Measurements from ENCODE around the gene UGDH.
A peak's percentile ranks its signal among the peaks of the same experiment; 100 is the strongest.
"Not testable (repeated sequence)": the region's sequence is repeated elsewhere in the genome, so short reads cannot be mapped to it uniquely, and the experiment has no call there.

Gene UGDH

DNA sequence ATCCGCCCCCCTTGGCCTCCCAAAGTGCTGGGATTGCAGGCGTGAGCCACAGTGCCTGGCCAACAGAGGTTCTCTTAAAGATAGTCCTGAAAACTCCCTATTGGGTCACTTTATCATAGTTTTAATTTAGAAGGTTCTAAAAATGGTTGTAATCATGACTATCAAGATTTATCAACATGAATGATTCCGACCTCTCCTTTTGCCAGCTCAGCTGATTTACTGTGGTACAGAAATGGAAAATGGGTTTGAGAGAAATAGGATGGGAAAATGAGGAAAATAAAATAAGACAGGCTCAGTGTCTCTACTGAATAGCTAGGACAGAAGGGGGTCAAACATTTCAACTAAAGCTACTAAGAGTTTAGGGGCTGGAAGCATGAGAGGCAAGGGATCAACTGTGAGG is 28.2 kb upstream of the UGDH start:
- peaks cover 10 to 25% of the 10 kb centered on the region in 2 donors for H3K36me3 ChIP-seq (ENCODE audit: control insufficient read depth in 2 of 2, insufficient read depth in 2 of 2, low read length in 2 of 2)

GRCh38 chr4:39548425-39549067 is 21.3 kb upstream of the UGDH start:
- Histone ChIP-seq H3K4me1 (ENCODE audit: control insufficient read depth in 2 of 2, insufficient read depth in 2 of 2, low read length in 2 of 2) (peaks cover 0 to 3% of the 10 kb centered on the region in 2 donors), H3K27me3 (ENCODE audit: control insufficient read depth in 2 of 2, insufficient read depth in 2 of 2, low read length in 2 of 2) (no peaks in the 10 kb centered on the region), H3K9me3 (ENCODE audit: control insufficient read depth in 2 of 2, low read length in 2 of 2) (no peaks in the 10 kb centered on the region), H3K27ac (ENCODE audit: low read depth in 2 of 2, low read length in 2 of 2) (no peak overlapping the region), H3K36me3 (ENCODE audit: control insufficient read depth in 2 of 2, insufficient read depth in 2 of 2, low read length in 2 of 2) (peaks cover 2 to 11% of the 10 kb centered on the region in 2 donors), H3K9ac (ENCODE audit: low read depth in 1 of 2, low read length in 2 of 2) (no peak overlapping the region), H3K4me3 (ENCODE audit: low read length in 2 of 2) (no peak overlapping the region)

More for the DNA sequence above, 28.2 kb upstream of the UGDH start:
- H3K9me3 ChIP-seq (ENCODE audit: control insufficient read depth in 2 of 2, low read length in 2 of 2): no peaks in the 10 kb centered on the region
- no peak overlapping the region for H3K4me3 ChIP-seq (ENCODE audit: low read length in 2 of 2)
- H3K9ac ChIP-seq (ENCODE audit: low read depth in 1 of 2, low read length in 2 of 2): no peak overlapping the region
- no peak overlapping the region for H3K27ac ChIP-seq (ENCODE audit: low read depth in 2 of 2, low read length in 2 of 2)
- H3K27me3 ChIP-seq (ENCODE audit: control insufficient read depth in 2 of 2, insufficient read depth in 2 of 2, low read length in 2 of 2): no peaks in the 10 kb centered on the region
- H3K4me1 ChIP-seq (ENCODE audit: control insufficient read depth in 2 of 2, insufficient read depth in 2 of 2, low read length in 2 of 2): peaks cover 0 to 10% of the 10 kb centered on the region in 2 donors

- Histone ChIP-seq H3K9ac (ENCODE audit: low read depth in 1 of 2, low read length in 2 of 2) (no peak overlapping the region), H3K4me3 (ENCODE audit: low read length in 2 of 2) (no peak overlapping the region), H3K27ac (ENCODE audit: low read depth in 2 of 2, low read length in 2 of 2) (peak overlapping the region; percentile 14 to 53), H3K4me1 (ENCODE audit: control insufficient read depth in 2 of 2, insufficient read depth in 2 of 2, low read length in 2 of 2) (peaks cover 4 to 5% of the 10 kb centered on the region in 2 donors), H3K36me3 (ENCODE audit: control insufficient read depth in 2 of 2, insufficient read depth in 2 of 2, low read length in 2 of 2) (peaks cover 2% of the 10 kb centered on the region in 2 donors), H3K27me3 (ENCODE audit: control insufficient read depth in 2 of 2, insufficient read depth in 2 of 2, low read length in 2 of 2) (no peaks in the 10 kb centered on the region), H3K9me3 (ENCODE audit: control insufficient read depth in 2 of 2, low read length in 2 of 2) (no peaks in the 10 kb centered on the region)
Observed at GRCh38 chr4:39544580-39545315, 17.5 kb upstream of the UGDH start.

- peak overlapping the region; percentile 14 to 53 for H3K27ac ChIP-seq (ENCODE audit: low read depth in 2 of 2, low read length in 2 of 2)
- not testable (repeated sequence) for H3K9me3 ChIP-seq (ENCODE audit: control insufficient read depth in 2 of 2, low read length in 2 of 2); H3K4me1 ChIP-seq (ENCODE audit: control insufficient read depth in 2 of 2, insufficient read depth in 2 of 2, low read length in 2 of 2); H3K27me3 ChIP-seq (ENCODE audit: control insufficient read depth in 2 of 2, insufficient read depth in 2 of 2, low read length in 2 of 2); H3K9ac ChIP-seq (ENCODE audit: low read depth in 1 of 2, low read length in 2 of 2); H3K36me3 ChIP-seq (ENCODE audit: control insufficient read depth in 2 of 2, insufficient read depth in 2 of 2, low read length in 2 of 2); H3K4me3 ChIP-seq (ENCODE audit: low read length in 2 of 2)
Observed at GRCh38 chr4:39544080-39544479, 16.8 kb upstream of the UGDH start.

DNA sequence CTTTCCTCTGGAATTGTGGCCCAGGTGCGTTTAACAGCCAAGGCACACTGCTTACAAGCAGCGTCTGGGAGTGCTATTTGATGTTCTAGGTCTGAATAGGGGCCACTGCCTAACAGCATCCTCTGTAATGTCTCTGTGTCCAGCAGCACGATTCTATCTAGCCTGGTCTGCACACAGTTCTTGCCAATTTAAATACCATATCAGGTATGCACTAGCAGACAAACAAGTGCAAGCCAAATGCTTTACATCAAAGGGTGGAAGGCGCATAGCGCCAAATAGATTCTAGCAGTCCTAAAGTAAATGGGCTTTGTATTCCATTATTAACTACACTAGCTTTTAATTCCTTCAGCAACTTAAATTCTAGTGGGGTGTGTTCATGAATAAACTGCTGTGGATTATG is 15.8 kb upstream of the UGDH start:
- peaks cover 4 to 5% of the 10 kb centered on the region in 2 donors for H3K4me1 ChIP-seq (ENCODE audit: control insufficient read depth in 2 of 2, insufficient read depth in 2 of 2, low read length in 2 of 2)
- no peak overlapping the region for H3K9ac ChIP-seq (ENCODE audit: low read depth in 1 of 2, low read length in 2 of 2)
- H3K27ac ChIP-seq (ENCODE audit: low read depth in 2 of 2, low read length in 2 of 2): no peak overlapping the region
- H3K9me3 ChIP-seq (ENCODE audit: control insufficient read depth in 2 of 2, low read length in 2 of 2): no peaks in the 10 kb centered on the region
- no peaks in the 10 kb centered on the region for H3K36me3 ChIP-seq (ENCODE audit: control insufficient read depth in 2 of 2, insufficient read depth in 2 of 2, low read length in 2 of 2)
- no peak overlapping the region for H3K4me3 ChIP-seq (ENCODE audit: low read length in 2 of 2)
- no peaks in the 10 kb centered on the region for H3K27me3 ChIP-seq (ENCODE audit: control insufficient read depth in 2 of 2, insufficient read depth in 2 of 2, low read length in 2 of 2)

DNA sequence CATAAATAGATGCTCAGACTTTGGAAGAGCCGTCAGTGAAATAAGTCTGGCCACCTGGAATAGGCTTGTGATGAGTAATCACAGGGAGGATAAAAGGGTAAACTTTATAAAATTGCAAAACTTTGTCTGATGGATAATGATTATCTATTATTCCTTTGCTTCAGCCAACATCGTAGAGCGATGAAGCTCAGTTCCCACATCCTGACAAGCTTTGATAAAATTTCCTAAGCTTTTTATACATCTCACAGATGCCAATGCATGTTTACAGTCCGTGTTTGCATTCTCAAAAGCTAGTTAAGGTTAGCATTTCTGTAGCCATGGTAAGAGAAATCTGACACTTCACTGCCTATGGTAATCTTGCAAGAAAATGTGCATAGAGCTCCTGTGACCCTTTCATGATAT is 15.4 kb upstream of the UGDH start:
- Histone ChIP-seq H3K4me1 (ENCODE audit: control insufficient read depth in 2 of 2, insufficient read depth in 2 of 2, low read length in 2 of 2) (peaks cover 4 to 5% of the 10 kb centered on the region in 2 donors), H3K27ac (ENCODE audit: low read depth in 2 of 2, low read length in 2 of 2) (no peak overlapping the region), H3K9ac (ENCODE audit: low read depth in 1 of 2, low read length in 2 of 2) (no peak overlapping the region), H3K9me3 (ENCODE audit: control insufficient read depth in 2 of 2, low read length in 2 of 2) (no peaks in the 10 kb centered on the region), H3K36me3 (ENCODE audit: control insufficient read depth in 2 of 2, insufficient read depth in 2 of 2, low read length in 2 of 2) (no peaks in the 10 kb centered on the region), H3K4me3 (ENCODE audit: low read length in 2 of 2) (no peak overlapping the region), H3K27me3 (ENCODE audit: control insufficient read depth in 2 of 2, insufficient read depth in 2 of 2, low read length in 2 of 2) (no peaks in the 10 kb centered on the region)

DNA sequence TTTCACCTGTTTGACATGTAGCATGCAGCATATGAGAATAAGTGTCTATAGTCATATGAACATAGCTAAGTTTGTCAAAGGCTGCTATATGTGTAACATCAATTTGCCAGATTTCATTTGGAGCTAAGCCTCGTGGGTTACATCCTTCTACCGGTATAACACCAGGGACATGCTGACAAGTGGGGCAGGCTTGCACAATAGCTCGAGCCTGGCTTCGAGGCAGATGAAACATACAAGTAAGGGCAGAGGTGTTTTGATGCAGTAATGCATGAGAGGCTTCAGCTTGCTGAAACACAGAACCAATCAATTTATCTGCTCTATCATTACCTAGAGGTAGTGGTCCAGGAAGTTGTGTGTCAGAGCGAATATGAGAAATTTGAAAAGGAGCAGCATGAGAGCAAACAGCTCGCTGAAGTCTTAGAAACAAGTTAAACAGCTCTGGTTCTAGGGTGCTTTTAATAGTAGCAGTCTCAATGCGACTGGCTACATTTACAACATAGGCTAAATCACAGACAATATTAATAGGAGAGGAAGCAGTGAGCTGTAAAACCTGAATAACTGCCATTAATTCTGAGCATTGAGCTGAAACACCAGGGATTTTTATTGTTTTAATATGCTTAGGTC is 14.9 kb upstream of the UGDH start:
- H3K36me3 ChIP-seq (ENCODE audit: control insufficient read depth in 2 of 2, insufficient read depth in 2 of 2, low read length in 2 of 2): no peaks in the 10 kb centered on the region
- H3K27ac ChIP-seq (ENCODE audit: low read depth in 2 of 2, low read length in 2 of 2): no peak overlapping the region
- no peak overlapping the region for H3K9ac ChIP-seq (ENCODE audit: low read depth in 1 of 2, low read length in 2 of 2)
- H3K27me3 ChIP-seq (ENCODE audit: control insufficient read depth in 2 of 2, insufficient read depth in 2 of 2, low read length in 2 of 2): no peaks in the 10 kb centered on the region
- no peaks in the 10 kb centered on the region for H3K9me3 ChIP-seq (ENCODE audit: control insufficient read depth in 2 of 2, low read length in 2 of 2)
- peaks cover 4 to 5% of the 10 kb centered on the region in 2 donors for H3K4me1 ChIP-seq (ENCODE audit: control insufficient read depth in 2 of 2, insufficient read depth in 2 of 2, low read length in 2 of 2)
- H3K4me3 ChIP-seq (ENCODE audit: low read length in 2 of 2): no peak overlapping the region

GRCh38 chr4:39539089-39539611 is 11.9 kb upstream of the UGDH start:
- H3K27me3 ChIP-seq (ENCODE audit: control insufficient read depth in 2 of 2, insufficient read depth in 2 of 2, low read length in 2 of 2): no peaks in the 10 kb centered on the region
- H3K4me1 ChIP-seq (ENCODE audit: control insufficient read depth in 2 of 2, insufficient read depth in 2 of 2, low read length in 2 of 2): peaks cover 4 to 5% of the 10 kb centered on the region in 2 donors
- no peaks in the 10 kb centered on the region for H3K9me3 ChIP-seq (ENCODE audit: control insufficient read depth in 2 of 2, low read length in 2 of 2)
- H3K36me3 ChIP-seq (ENCODE audit: control insufficient read depth in 2 of 2, insufficient read depth in 2 of 2, low read length in 2 of 2): no peaks in the 10 kb centered on the region
- H3K4me3 ChIP-seq (ENCODE audit: low read length in 2 of 2): no peak overlapping the region
- H3K27ac ChIP-seq (ENCODE audit: low read depth in 2 of 2, low read length in 2 of 2): no peak overlapping the region
- no peak overlapping the region for H3K9ac ChIP-seq (ENCODE audit: low read depth in 1 of 2, low read length in 2 of 2)

DNA sequence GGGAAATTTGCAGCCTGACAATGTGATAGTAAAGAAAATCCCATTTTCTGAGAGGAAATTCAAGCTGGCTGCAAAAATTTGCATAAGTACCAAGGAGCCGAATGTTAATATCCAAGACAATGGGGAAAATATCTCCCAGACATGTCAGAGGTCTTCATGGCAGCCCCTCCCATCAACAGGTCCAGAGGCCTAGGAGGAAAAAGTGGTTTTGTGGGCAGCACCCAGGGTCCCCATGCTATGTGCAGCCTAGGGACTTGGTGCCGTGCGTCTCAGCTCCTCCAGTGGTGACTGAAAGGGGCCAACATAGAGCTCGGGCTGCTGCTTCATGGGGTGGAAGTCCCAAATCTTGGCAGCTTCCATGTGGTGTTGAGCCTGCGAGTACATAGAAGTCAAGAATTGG is 6.3 kb upstream of the UGDH start:
- no peaks in the 10 kb centered on the region for H3K27me3 ChIP-seq (ENCODE audit: control insufficient read depth in 2 of 2, insufficient read depth in 2 of 2, low read length in 2 of 2)
- H3K4me1 ChIP-seq (ENCODE audit: control insufficient read depth in 2 of 2, insufficient read depth in 2 of 2, low read length in 2 of 2): peaks cover 0 to 2% of the 10 kb centered on the region in 2 donors
- peaks cover 0 to 4% of the 10 kb centered on the region in 2 donors for H3K36me3 ChIP-seq (ENCODE audit: control insufficient read depth in 2 of 2, insufficient read depth in 2 of 2, low read length in 2 of 2)
- no peak overlapping the region for H3K4me3 ChIP-seq (ENCODE audit: low read length in 2 of 2)
- H3K9me3 ChIP-seq (ENCODE audit: control insufficient read depth in 2 of 2, low read length in 2 of 2): no peaks in the 10 kb centered on the region
- H3K9ac ChIP-seq (ENCODE audit: low read depth in 1 of 2, low read length in 2 of 2): no peak overlapping the region
- no peak overlapping the region for H3K27ac ChIP-seq (ENCODE audit: low read depth in 2 of 2, low read length in 2 of 2)

- H3K9ac ChIP-seq (ENCODE audit: low read depth in 1 of 2, low read length in 2 of 2); H3K36me3 ChIP-seq (ENCODE audit: control insufficient read depth in 2 of 2, insufficient read depth in 2 of 2, low read length in 2 of 2); H3K4me1 ChIP-seq (ENCODE audit: control insufficient read depth in 2 of 2, insufficient read depth in 2 of 2, low read length in 2 of 2); H3K27ac ChIP-seq (ENCODE audit: low read depth in 2 of 2, low read length in 2 of 2); H3K4me3 ChIP-seq (ENCODE audit: low read length in 2 of 2); H3K27me3 ChIP-seq (ENCODE audit: control insufficient read depth in 2 of 2, insufficient read depth in 2 of 2, low read length in 2 of 2); H3K9me3 ChIP-seq (ENCODE audit: control insufficient read depth in 2 of 2, low read length in 2 of 2): not testable (repeated sequence)
Observed at GRCh38 chr4:39532237-39532636, 5.0 kb upstream of the UGDH start.

Data from mucosa of rectum (tissue), 2 donors.